ENCODE data around the gene EFNA5.
A peak's percentile ranks its signal among the peaks of the same experiment; 100 is the strongest.

Gene EFNA5

DNA sequence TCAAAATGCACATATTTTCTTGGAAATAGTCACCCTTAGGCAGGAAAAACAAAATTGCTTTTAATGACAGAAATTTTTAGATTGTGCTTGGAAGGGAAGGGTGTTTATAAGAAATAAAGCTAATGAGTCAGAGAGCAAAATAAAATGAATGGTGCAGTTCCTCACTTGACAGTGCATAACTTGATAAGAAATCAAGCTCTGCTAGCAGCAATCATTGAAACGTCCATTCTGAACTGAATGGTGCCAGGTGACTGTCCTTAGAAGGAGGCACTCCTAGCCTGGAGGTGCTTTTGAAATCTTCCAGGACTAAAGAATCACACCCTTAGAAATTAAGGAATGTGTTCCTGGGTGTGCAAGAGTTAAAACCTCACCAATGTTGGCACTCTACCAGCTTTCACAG, 202.5 kb downstream of the EFNA5 start:
- no peak for TF ChIP-seq BACH2 (CRISPR knock-in tag; IDR thresholded peaks at IDR 0.05; ENCODE audit: borderline replicate concordance)
- TF ChIP-seq ISL1 (CRISPR knock-in tag; IDR thresholded peaks at IDR 0.05) = no peak
- no peak for TF ChIP-seq ZFP30 (CRISPR knock-in tag; IDR thresholded peaks at IDR 0.05)
- TF ChIP-seq PPARA (CRISPR knock-in tag; IDR thresholded peaks at IDR 0.05; ENCODE audit: borderline replicate concordance) = no peak

DNA sequence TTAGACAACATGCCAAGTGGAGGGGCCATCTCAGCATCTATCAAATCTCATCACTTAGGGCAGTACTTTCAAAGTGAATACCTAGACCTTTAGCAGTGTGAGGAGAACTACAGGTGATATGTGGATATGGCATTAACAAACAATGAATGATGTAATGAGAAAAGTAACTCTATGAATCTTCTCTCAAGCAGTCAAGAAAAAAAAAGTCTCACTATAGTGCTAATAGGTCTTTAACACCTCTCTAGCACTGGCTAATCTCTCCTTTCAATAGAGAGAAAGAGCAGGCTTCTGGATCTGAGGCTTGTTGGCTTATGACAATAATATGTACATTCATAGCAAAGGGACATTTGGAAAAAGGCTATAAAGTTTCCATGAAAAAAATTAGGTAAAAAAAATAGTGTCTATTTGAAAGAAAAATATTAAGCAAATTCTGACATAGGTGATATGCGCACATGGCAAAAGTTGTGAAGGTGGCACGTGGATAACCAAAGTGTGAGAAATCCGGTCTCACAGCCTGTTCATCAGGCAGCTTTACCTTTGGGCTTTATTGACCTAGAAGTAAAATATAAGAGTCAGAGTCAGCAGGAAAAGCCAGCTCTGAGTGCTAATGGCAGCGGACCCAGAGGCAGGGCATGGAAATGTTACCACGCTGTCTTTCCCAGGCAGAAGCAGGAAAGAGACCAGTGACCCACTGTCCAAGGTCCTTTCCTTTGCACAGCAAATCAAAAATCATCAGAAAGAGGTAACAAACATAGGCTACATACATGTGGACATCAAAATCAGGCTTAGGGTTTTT, 203.4 kb downstream of the EFNA5 start:
- ATAC-seq = no peak
- TF ChIP-seq OSR1 (CRISPR knock-in tag; IDR thresholded peaks at IDR 0.05) (no peak), ZFP3 (CRISPR knock-in tag; IDR thresholded peaks at IDR 0.05) (no peak), TOX (CRISPR knock-in tag; IDR thresholded peaks at IDR 0.05; ENCODE audit: borderline replicate concordance) (no peak), CSDC2 (CRISPR knock-in tag; IDR thresholded peaks at IDR 0.05) (no peak), ZNF8 (CRISPR knock-in tag; IDR thresholded peaks at IDR 0.05) (no peak), RARB (CRISPR knock-in tag; IDR thresholded peaks at IDR 0.05) (no peak), ZFP30 (CRISPR knock-in tag; IDR thresholded peaks at IDR 0.05) (no peak), ZNF70 (CRISPR knock-in tag; IDR thresholded peaks at IDR 0.05) (no peak)
- TF ChIP-seq, protein P1, sequence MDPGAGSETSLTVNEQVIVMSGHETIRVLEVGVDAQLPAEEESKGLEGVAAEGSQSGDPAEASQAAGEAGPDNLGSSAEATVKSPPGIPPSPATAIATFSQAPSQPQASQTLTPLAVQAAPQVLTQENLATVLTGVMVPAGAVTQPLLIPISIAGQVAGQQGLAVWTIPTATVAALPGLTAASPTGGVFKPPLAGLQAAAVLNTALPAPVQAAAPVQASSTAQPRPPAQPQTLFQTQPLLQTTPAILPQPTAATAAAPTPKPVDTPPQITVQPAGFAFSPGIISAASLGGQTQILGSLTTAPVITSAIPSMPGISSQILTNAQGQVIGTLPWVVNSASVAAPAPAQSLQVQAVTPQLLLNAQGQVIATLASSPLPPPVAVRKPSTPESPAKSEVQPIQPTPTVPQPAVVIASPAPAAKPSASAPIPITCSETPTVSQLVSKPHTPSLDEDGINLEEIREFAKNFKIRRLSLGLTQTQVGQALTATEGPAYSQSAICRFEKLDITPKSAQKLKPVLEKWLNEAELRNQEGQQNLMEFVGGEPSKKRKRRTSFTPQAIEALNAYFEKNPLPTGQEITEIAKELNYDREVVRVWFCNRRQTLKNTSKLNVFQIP (CRISPR knock-in tag; IDR thresholded peaks at IDR 0.05; ENCODE audit: borderline replicate concordance, low read depth) = no peak

More for the DNA sequence above, 202.5 kb downstream of the EFNA5 start:
- no peak for ATAC-seq

DNA sequence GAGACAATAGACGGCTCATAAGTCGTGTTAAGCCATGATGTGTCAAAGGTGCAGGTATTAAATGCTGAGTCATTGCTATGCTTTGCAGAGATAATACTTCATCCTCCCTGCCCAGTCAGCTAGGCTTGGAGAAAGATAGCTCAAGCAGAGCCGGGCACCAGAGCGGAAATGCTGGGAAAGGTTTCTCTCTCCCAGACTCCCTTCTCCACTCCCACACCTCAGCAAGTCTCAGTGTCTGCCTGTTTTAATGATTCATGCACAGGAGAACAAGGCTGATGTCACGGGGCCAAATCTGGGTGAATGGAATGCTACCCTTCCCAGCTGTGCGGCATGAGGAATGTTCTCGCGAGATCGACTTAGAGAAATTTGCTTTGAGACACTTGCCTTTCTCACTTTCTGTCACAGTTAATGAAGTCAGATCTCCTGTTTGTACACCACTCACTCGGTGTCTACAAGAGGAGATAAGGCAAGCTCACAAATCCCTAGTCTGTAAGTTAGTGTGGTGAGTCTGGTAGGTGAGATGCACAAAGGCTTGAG, 204.4 kb downstream of the EFNA5 start:
- ATAC-seq = peak; percentile 33
- TF ChIP-seq ZNF565 (CRISPR knock-in tag; conservative IDR thresholded peaks at IDR 0.05; ENCODE audit: low read depth) (no peak), PPARA (CRISPR knock-in tag; IDR thresholded peaks at IDR 0.05; ENCODE audit: borderline replicate concordance) (no peak), OSR1 (CRISPR knock-in tag; IDR thresholded peaks at IDR 0.05) (no peak), TOX (CRISPR knock-in tag; IDR thresholded peaks at IDR 0.05; ENCODE audit: borderline replicate concordance) (no peak), ZFP3 (CRISPR knock-in tag; IDR thresholded peaks at IDR 0.05) (no peak), TCF4 (CRISPR knock-in tag; IDR thresholded peaks at IDR 0.05; ENCODE audit: borderline replicate concordance) (no peak), ISL1 (CRISPR knock-in tag; IDR thresholded peaks at IDR 0.05) (no peak), CSDC2 (CRISPR knock-in tag; IDR thresholded peaks at IDR 0.05) (no peak), BACH2 (CRISPR knock-in tag; IDR thresholded peaks at IDR 0.05; ENCODE audit: borderline replicate concordance) (no peak), ZC3H10 (CRISPR knock-in tag; IDR thresholded peaks at IDR 0.05) (no peak), ZNF8 (CRISPR knock-in tag; IDR thresholded peaks at IDR 0.05) (no peak), ARNTL (CRISPR knock-in tag; IDR thresholded peaks at IDR 0.05; ENCODE audit: borderline replicate concordance, low read depth) (no peak), SNAI2 (CRISPR knock-in tag; IDR thresholded peaks at IDR 0.05) (no peak), ZNF70 (CRISPR knock-in tag; IDR thresholded peaks at IDR 0.05) (no peak)
- TF ChIP-seq, protein P2, sequence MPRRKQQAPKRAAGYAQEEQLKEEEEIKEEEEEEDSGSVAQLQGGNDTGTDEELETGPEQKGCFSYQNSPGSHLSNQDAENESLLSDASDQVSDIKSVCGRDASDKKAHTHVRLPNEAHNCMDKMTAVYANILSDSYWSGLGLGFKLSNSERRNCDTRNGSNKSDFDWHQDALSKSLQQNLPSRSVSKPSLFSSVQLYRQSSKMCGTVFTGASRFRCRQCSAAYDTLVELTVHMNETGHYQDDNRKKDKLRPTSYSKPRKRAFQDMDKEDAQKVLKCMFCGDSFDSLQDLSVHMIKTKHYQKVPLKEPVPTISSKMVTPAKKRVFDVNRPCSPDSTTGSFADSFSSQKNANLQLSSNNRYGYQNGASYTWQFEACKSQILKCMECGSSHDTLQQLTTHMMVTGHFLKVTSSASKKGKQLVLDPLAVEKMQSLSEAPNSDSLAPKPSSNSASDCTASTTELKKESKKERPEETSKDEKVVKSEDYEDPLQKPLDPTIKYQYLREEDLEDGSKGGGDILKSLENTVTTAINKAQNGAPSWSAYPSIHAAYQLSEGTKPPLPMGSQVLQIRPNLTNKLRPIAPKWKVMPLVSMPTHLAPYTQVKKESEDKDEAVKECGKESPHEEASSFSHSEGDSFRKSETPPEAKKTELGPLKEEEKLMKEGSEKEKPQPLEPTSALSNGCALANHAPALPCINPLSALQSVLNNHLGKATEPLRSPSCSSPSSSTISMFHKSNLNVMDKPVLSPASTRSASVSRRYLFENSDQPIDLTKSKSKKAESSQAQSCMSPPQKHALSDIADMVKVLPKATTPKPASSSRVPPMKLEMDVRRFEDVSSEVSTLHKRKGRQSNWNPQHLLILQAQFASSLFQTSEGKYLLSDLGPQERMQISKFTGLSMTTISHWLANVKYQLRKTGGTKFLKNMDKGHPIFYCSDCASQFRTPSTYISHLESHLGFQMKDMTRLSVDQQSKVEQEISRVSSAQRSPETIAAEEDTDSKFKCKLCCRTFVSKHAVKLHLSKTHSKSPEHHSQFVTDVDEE (CRISPR knock-in tag; IDR thresholded peaks at IDR 0.05) = no peak

DNA sequence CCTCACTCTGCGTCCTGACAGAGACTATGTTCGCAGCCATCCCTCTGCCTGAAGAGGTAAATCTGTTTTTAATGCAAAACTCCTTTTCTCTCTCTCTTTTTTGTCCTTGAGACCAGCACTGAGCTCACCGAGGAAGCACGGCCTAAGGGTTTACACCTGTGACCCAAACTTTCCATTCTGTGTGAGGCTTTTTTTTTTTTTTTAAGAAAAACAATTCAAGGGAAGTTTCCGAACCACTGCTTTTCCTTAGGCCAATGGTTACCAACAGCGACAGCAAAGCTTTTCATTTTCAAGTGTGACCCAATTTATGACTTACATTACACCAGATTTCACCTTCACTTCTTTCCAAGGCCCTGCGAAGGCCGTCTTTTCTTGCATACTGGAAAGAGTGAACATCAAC, 205.9 kb downstream of the EFNA5 start:
- no peak for ATAC-seq
- TF ChIP-seq TOX (CRISPR knock-in tag; IDR thresholded peaks at IDR 0.05; ENCODE audit: borderline replicate concordance) (no peak), ESRRG (CRISPR knock-in tag; IDR thresholded peaks at IDR 0.05) (no peak), ZNF70 (CRISPR knock-in tag; IDR thresholded peaks at IDR 0.05) (no peak), TCF4 (CRISPR knock-in tag; IDR thresholded peaks at IDR 0.05; ENCODE audit: borderline replicate concordance) (no peak), CSDC2 (CRISPR knock-in tag; IDR thresholded peaks at IDR 0.05) (no peak)

DNA sequence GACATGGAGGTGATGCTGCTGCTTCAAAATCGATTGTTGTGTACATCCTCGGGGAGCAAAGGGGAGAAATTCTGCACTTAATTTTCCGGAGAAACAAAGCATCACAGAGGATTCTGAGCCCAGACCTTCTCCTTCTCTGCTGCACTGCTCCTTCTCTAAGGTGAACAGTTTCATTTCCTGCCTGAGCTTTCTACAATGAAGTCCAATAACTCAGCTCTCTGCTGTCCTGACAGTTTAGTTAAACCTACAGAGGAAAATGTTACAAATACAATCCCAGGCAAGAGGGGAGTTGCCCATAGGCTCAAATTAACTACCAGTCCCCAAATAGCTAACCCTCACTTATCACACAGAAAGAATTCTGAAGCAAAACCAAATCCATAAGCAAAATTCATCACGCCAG, 206.3 kb downstream of the EFNA5 start:
- no peak for ATAC-seq
- no peak for TF ChIP-seq ZNF565 (CRISPR knock-in tag; conservative IDR thresholded peaks at IDR 0.05; ENCODE audit: low read depth)
- TF ChIP-seq, protein P2 (CRISPR knock-in tag; IDR thresholded peaks at IDR 0.05) = no peak
- TF ChIP-seq ARNTL (CRISPR knock-in tag; IDR thresholded peaks at IDR 0.05; ENCODE audit: borderline replicate concordance, low read depth) = no peak
- TF ChIP-seq ZNF70 (CRISPR knock-in tag; IDR thresholded peaks at IDR 0.05) = no peak
